Measurements from ENCODE around the gene FLRT3. TPM values are rescaled to one million over a fixed set of nuclear protein-coding genes. Genes with fewer than 3 reads are reported as not detected.

Gene FLRT3
- total and polyA plus RNA-seq, 4 donors = 2.7 to 29.7 (median 6.6) TPM

DNA sequence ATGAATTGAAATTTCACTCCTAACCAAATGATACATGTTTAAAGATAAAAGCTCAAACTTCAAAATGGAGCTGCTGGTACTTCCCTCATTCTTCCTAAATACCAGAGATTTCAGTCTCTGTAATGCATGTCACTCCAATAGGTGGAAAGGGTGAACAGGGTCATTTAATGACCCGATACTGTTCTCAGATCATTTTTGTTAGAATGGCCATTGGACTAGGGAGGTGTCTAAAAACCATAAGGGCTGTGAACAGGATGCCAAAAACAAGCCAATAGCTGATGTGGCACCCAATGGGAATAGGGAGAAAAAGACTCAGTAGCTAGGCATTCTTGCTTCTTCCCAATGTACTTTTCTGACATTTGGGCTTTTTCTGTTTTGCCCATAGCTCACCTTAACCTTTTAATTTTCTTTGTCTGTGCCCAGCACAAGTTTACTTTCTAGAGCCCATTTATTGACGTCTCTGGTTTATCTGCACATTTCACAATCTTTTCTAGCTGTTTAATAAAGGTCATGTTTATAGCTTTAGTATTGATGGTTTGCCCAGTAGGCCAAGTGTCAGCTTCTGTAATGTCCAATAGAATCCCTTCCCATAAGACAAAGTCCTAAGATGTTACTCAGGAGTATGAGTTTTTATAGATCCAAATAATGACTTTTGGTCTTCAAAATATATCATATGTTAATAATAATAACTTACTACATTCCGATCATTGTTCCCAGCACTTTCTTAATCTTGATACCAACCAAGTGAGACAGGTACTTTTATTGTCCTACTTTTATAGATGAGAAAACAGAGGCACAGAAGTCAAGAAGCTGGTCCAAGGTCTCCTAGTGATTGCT, 24.3 kb upstream of the FLRT3 start:
- H3K27ac ChIP-seq (ENCODE audit: low read depth in 1 of 2, low read length in 2 of 2) = peak overlapping the region; percentile 59 to 65
- no peaks in the 10 kb centered on the region for H3K36me3 ChIP-seq (ENCODE audit: control insufficient read depth in 4 of 4, insufficient read depth in 3 of 4, low read depth in 1 of 4, low read length in 3 of 4)
- no peak overlapping the region for H3K4me3 ChIP-seq (ENCODE audit: low read depth in 1 of 3, low read length in 3 of 3)
- no peak for DNase-seq (ENCODE audit: low spot score)
- WGBS = 42% methylated on average over 3 of the region's 3 CpGs
- no peak overlapping the region for H3K9ac ChIP-seq (ENCODE audit: low read depth in 1 of 2, low read length in 2 of 2)
- no peaks in the 10 kb centered on the region for H3K27me3 ChIP-seq (ENCODE audit: control insufficient read depth in 4 of 4, insufficient read depth in 4 of 4, low read length in 3 of 4)
- peaks cover 6 to 23% (median 13%) of the 10 kb centered on the region in 4 donors for H3K4me1 ChIP-seq (ENCODE audit: control insufficient read depth in 4 of 4, insufficient read depth in 4 of 4, low read length in 3 of 4)
- peaks cover 0 to 2% (median 0%) of the 10 kb centered on the region in 4 donors for H3K9me3 ChIP-seq (ENCODE audit: control insufficient read depth in 4 of 4, low read length in 3 of 4)
- peak; percentile 67 to 84 for TF ChIP-seq HNF4A (conservative IDR thresholded peaks at IDR 0.05)
- peak; percentile 76 for TF ChIP-seq SP1 (IDR thresholded peaks at IDR 0.05)
- TF ChIP-seq REST (IDR thresholded peaks at IDR 0.05) = peak; percentile 54
- peak in 1 of 2 donors; percentile 31 for TF ChIP-seq EGR1 (IDR thresholded peaks at IDR 0.05; ENCODE audit: low read depth in 2 of 2)
- peak; percentile 27 to 53 for TF ChIP-seq RAD21 (IDR thresholded peaks at IDR 0.05)
- TF ChIP-seq GABPA (IDR thresholded peaks at IDR 0.05 in 1 of 2, conservative IDR thresholded peaks at IDR 0.05 in 1 of 2) = peak in 1 of 2 donors; percentile 24
- TF ChIP-seq, protein P1, sequence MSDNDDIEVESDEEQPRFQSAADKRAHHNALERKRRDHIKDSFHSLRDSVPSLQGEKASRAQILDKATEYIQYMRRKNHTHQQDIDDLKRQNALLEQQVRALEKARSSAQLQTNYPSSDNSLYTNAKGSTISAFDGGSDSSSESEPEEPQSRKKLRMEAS (IDR thresholded peaks at IDR 0.05) = peak; percentile 64
- TF ChIP-seq FOXA1 (IDR thresholded peaks at IDR 0.05) = peak; percentile 76
- TF ChIP-seq NR2F2 (IDR thresholded peaks at IDR 0.05) = peak; percentile 37
- no peak for TF ChIP-seq HNF4G (IDR thresholded peaks at IDR 0.05)
- TF ChIP-seq FOXA2 (IDR thresholded peaks at IDR 0.05) = peak; percentile 83
- TF ChIP-seq RXRA (IDR thresholded peaks at IDR 0.05) = peak; percentile 95 to 97
- peak; percentile 76 for TF ChIP-seq ZBTB33 (IDR thresholded peaks at IDR 0.05)
- peak; percentile 61 to 84 for TF ChIP-seq JUND (IDR thresholded peaks at IDR 0.05)
- TF ChIP-seq TAF1 (conservative IDR thresholded peaks at IDR 0.05) = no peak
- no peak for TF ChIP-seq ATF3 (IDR thresholded peaks at IDR 0.05)
- peak; percentile 83 for TF ChIP-seq YY1 (IDR thresholded peaks at IDR 0.05)
- TF ChIP-seq, protein P2, sequence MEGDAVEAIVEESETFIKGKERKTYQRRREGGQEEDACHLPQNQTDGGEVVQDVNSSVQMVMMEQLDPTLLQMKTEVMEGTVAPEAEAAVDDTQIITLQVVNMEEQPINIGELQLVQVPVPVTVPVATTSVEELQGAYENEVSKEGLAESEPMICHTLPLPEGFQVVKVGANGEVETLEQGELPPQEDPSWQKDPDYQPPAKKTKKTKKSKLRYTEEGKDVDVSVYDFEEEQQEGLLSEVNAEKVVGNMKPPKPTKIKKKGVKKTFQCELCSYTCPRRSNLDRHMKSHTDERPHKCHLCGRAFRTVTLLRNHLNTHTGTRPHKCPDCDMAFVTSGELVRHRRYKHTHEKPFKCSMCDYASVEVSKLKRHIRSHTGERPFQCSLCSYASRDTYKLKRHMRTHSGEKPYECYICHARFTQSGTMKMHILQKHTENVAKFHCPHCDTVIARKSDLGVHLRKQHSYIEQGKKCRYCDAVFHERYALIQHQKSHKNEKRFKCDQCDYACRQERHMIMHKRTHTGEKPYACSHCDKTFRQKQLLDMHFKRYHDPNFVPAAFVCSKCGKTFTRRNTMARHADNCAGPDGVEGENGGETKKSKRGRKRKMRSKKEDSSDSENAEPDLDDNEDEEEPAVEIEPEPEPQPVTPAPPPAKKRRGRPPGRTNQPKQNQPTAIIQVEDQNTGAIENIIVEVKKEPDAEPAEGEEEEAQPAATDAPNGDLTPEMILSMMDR (IDR thresholded peaks at IDR 0.05; ENCODE audit: low read depth, low read length, missing input control) = no peak

Measured in liver (tissue), 9 donors.